ENCODE measurements around the gene INHBE. TPM values are rescaled to one million over a fixed set of nuclear protein-coding genes. Genes with fewer than 3 reads are reported as not detected.

The INHBE gene
- total and polyA plus RNA-seq, 2 of the 8 experiments (the other 6 are each of a cell fraction or from before 2014, with no cell fraction given), result 10.2 to 18.8 TPM

- Histone ChIP-seq H3K27ac (ENCODE audit: low read depth, low read length) (no peak overlapping the region), H2BK20ac (ENCODE audit: low read length) (no peak overlapping the region), H3K14ac (ENCODE audit: insufficient read length) (no peak overlapping the region), H2BK120ac (replicated peaks; ENCODE audit: low read depth, low read length) (no peak overlapping the region), H2BK12ac (ENCODE audit: low read depth, low read length) (no peak overlapping the region), H4K20me1 (replicated peaks in 1 of 2; ENCODE audit: control insufficient read depth in 1 of 2, insufficient read depth in 2 of 2, low read length in 2 of 2) (no peaks in the 10 kb centered on the region), H2BK5ac (ENCODE audit: low read depth, low read length) (no peak overlapping the region), H3K23me2 (ENCODE audit: low read depth, low read length) (no peaks in the 10 kb centered on the region), H3K9ac (replicated peaks in 1 of 4; ENCODE audit: extremely low read depth in 1 of 4, low read depth in 3 of 4, low read length in 3 of 4) (no peak overlapping the region), H4K5ac (ENCODE audit: insufficient read length, low read depth, low read length) (no peak overlapping the region), H3K4me2 (ENCODE audit: insufficient read depth in 1 of 2, low read depth in 2 of 2, low read length in 2 of 2) (no peak overlapping the region), H3K36me3 (ENCODE audit: control insufficient read depth in 2 of 4, insufficient read depth in 4 of 4, low read length in 3 of 4) (no peaks in the 10 kb centered on the region), H3K4me3 (ENCODE audit: extremely low read depth in 1 of 4, insufficient read depth in 2 of 4, low read depth in 3 of 4, low read length in 4 of 4) (no peak overlapping the region), H4K8ac (ENCODE audit: extremely low read depth, insufficient read depth, low read length) (no peak overlapping the region), H2BK15ac (ENCODE audit: low read length) (no peak overlapping the region), H3K4me1 (replicated peaks in 1 of 4; ENCODE audit: control insufficient read depth in 3 of 4, insufficient read depth in 4 of 4, low read length in 3 of 4) (no peaks in the 10 kb centered on the region), H2AK5ac (ENCODE audit: low read depth, low read length) (no peak overlapping the region), H2AFZ (ENCODE audit: low read length) (no peak overlapping the region), H3K23ac (ENCODE audit: insufficient read length) (no peak overlapping the region), H3K79me1 (ENCODE audit: low read depth, low read length) (no peaks in the 10 kb centered on the region), H4K91ac (replicated peaks; ENCODE audit: insufficient read length, low read length) (no peak overlapping the region), H3K9me3 (ENCODE audit: insufficient read depth in 2 of 2, low read depth in 1 of 2, low read length in 1 of 2) (peaks cover 0 to 3% of the 10 kb centered on the region in 2 experiments; a peak in 2 of 4 replicates), H3K18ac (ENCODE audit: extremely low read depth, low read length) (no peak overlapping the region), H3K27me3 (replicated peaks in 1 of 4; ENCODE audit: control insufficient read depth in 3 of 4, extremely low read depth in 1 of 4, insufficient read depth in 3 of 4, low read length in 3 of 4) (no peaks in the 10 kb centered on the region), H3K79me2 (ENCODE audit: control insufficient read depth in 1 of 2, insufficient read depth in 2 of 2, low read length in 2 of 2) (no peaks in the 10 kb centered on the region), H3K4ac (replicated peaks; ENCODE audit: insufficient read length, low read depth, low read length) (no peak overlapping the region), H3K56ac (replicated peaks; ENCODE audit: insufficient read length, low read depth, low read length) (no peak overlapping the region)
- ChIA-PET POLR2A (ENCODE audit: partially characterized antibody) (interaction anchor here (0.6 to 4.6 kb wide), 4 partner anchors 9 to 16 kb away, joined by 3 to 34 read pairs (median 4); partner anchors contain the start of genes INHBE and R3HDM2), CTCF (ENCODE audit: partially characterized antibody) (interaction anchor here (0.7 to 6.3 kb wide), 5 partner anchors 12 to 165 kb away, joined by 3 to 47 read pairs (median 3); partner anchors contain the start of gene INHBE)
- DNase-seq (ENCODE audit: low read depth in 1 of 2, low spot score in 2 of 2), result no peak
- no peak for FAIRE-seq
- 88% methylated on average over 1 of the region's 1 CpG; no CpG with 5 or more reads in 1 of the 2 experiments for WGBS, 2 experiments (ENCODE audit: extremely low coverage in 1 of 2, insufficient coverage in 1 of 2, insufficient read length in 1 of 2, insufficient replicate concordance in 2 of 2, low coverage in 1 of 2, low lambda C conversion rate in 2 of 2, missing lambda C conversion rate in 1 of 2)
- TF ChIP-seq CTBP2 (IDR thresholded peaks at IDR 0.05; ENCODE audit: borderline replicate concordance, insufficient read depth, insufficient read length, low read length) (no peak), GTF2F1 (IDR thresholded peaks at IDR 0.05; ENCODE audit: borderline replicate concordance, low read depth, low read length) (no peak), SP1 (IDR thresholded peaks at IDR 0.05; ENCODE audit: low read depth, low read length) (no peak), NANOG (IDR thresholded peaks at IDR 0.05; ENCODE audit: insufficient read depth, low read depth, low read length, poor library complexity, severe bottlenecking) (no peak), POU5F1 (IDR thresholded peaks at IDR 0.05; ENCODE audit: low read depth, low read length) (no peak), USF2 (IDR thresholded peaks at IDR 0.05; ENCODE audit: low read length) (no peak), BRCA1 (IDR thresholded peaks at IDR 0.05; ENCODE audit: low read depth, low read length) (no peak), SIRT6 (IDR thresholded peaks at IDR 0.05; ENCODE audit: low read length) (no peak), TEAD4 (IDR thresholded peaks at IDR 0.05; ENCODE audit: low read depth, low read length) (no peak), SP2 (IDR thresholded peaks at IDR 0.05; ENCODE audit: low read length) (no peak), EZH2 (IDR thresholded peaks at IDR 0.05; ENCODE audit: low read depth, low read length, severe bottlenecking) (no peak), RBBP5 (IDR thresholded peaks at IDR 0.05; ENCODE audit: borderline replicate concordance, low read depth, low read length) (no peak)
Measured at GRCh38 chr12:57441846-57442427, 13.2 kb upstream of the INHBE start.
